Left renal cortex interstitium (tissue), 4 donors: ENCODE results near the gene HEYL. TPM values are rescaled to one million over a fixed set of nuclear protein-coding genes. Genes with fewer than 3 reads are reported as not detected.
A peak's percentile ranks its signal among the peaks of the same experiment; 100 is the strongest.

Source experiments
- DNase-seq, 4 donors: peaks; one replicate each; pipeline ENCODE4 v3.0.0-alpha.2; 2013; ENCODE audit warnings: low read depth in 4 of 4, low spot score in 2 of 4, missing footprints in 1 of 4
- polyA plus RNA-seq, 4 donors: library from polyadenylated mRNA; unstranded; fragments of 120-200 nt; gene quantifications; one replicate each; pipeline ENCODE4 v1.2.1, GENCODE V29; 2013; ENCODE audit not compliant: insufficient read length in 4 of 4

HEYL gene
- polyA plus RNA-seq, 4 donors = 21.6 to 24.5 (median 22.0) TPM

DNA sequence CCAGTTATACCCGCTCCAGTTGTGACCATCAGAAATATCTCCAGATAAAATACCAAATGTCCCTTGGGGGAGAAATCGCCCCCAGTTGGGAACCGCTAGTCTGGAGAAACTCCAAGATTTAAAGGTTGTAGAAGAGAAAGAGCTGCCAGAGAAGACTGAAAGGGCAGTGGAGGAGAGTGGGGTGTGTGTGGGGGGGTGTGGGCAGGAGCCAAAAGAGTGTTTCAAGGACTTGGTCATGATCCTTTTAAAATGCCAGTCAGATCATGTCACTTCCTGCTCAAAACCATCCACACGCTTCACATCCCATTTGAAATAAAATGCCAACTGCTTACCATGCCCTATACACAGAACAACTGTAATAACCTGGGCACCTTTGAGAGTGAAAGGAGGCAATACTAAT lies 3.4 kb upstream of the HEYL start:
- no peak for DNase-seq

DNA sequence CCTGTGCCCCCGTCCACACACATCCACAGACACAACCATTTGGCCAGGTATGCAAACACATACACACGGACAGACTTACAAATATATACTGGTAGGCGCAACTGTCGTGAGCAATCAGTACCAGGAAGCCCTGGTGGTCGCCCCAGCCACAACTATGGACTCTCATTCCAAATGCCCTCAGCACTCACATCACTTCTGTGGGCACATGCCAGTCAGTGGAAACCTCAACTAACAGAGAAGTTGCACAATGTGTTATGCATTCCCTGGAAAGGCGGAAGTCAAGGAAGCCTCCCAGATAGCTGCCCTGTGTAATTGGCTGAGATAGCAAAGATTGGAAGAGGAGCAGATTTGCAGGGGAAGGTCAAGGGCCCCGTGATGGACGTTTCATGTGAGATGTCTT lies 1.4 kb upstream of the HEYL start:
- DNase-seq = no peak

DNA sequence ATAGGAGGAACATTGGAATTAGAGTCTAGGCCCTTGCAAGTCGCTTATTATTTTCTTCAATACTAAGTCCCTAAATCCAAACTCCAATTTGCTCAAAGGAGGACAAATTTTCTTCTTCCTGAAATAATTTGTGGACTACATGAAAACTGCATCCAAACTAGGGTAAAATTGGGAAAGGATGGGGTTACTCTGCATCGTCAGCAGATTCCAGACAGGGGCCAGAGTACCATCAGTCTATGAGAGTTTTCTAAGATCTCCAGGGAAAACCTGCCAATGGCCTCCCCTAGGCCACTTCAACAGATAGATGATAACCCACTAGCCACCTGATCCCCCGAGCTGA lies 508 bp downstream of the HEYL start:
- no peak for DNase-seq

DNA sequence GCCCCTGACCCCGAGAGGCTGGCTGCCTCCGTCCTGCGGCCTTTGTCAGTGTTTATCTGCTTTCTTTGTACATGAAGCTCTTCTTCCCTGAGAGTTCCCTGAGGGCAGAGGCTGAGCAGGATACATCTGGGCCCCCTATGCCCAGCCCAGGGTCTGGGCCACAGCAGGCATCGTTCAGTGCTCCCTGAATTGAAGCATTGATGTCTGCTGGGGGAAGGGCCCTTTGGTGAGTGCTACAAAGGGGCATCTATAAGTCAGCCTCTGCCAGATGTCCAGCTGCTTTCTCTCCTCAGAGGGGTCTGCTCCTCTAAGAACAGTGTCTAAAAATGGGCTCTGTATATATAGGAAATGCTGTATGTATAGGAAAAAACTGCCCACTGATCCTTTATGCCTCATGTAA lies 2.1 kb downstream of the HEYL start:
- no peak for DNase-seq

DNA sequence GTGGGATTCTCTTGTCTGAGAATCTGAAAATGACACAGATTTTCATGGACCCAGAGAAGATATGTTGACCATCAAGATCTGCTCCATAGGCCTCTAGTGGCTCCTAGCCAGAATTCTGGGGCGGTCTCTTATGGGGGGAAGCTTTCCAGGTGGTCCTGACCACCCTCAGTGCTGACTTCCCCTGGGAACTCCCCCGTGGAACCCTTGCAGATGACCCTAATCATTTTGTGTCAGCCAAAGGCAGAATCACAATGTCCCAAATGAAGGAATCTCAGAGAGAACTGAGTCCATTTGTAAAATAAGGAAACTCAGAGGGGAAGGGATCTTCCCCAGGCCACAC lies 3.6 kb downstream of the HEYL start:
- no peak for DNase-seq

DNA sequence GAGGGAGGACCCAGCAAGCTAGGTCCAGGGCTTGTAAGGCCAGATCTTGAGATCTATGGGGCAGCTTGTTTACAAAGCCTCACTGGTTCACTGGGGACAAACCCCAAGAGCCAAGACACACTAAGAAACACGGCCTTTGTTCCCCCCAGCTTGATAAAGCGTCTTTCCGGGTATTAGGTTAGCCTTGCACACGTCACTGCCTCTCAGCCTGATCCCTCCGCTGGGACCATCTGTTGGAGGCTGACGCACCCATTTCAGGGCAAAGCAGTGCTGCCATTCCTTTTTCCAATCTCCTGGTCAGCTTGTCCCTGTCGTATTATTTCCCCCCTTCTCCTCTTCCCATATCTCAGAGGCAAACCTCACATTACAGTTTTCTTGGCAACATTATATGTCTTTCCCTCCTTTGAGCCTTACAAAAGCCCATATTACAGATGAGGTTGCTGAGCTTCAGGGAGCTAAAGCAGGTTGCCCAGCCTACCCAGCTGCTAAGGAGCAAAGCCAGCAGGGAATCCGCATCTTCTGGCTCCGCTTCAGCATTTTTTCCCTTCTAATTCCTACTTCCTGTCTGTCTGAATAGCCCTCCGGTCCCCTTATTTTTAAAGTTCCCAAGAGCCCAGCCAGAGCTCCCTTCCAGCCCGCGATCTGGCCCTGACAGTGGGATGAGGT lies 4.1 kb downstream of the HEYL start:
- no peak for DNase-seq

DNA sequence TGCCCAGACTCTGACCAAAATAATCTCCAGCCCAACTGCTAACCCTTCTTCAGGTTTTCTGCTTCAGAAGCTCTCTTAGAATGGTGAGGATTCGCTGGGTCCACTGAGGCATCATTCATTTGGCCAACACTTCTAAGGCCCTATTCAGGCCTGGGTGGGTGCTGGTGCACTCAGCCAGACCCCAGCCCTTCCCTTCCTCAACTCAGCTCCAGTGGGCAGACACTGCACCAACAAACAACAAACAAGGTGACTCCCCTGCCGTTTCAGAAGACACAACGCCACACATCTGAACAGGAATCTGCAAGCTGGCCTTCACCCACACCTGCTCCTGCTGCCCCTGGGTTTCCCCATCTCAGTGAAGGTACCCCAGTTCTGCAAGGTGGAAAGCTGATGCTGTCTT lies 6.0 kb downstream of the HEYL start:
- DNase-seq = no peak

DNA sequence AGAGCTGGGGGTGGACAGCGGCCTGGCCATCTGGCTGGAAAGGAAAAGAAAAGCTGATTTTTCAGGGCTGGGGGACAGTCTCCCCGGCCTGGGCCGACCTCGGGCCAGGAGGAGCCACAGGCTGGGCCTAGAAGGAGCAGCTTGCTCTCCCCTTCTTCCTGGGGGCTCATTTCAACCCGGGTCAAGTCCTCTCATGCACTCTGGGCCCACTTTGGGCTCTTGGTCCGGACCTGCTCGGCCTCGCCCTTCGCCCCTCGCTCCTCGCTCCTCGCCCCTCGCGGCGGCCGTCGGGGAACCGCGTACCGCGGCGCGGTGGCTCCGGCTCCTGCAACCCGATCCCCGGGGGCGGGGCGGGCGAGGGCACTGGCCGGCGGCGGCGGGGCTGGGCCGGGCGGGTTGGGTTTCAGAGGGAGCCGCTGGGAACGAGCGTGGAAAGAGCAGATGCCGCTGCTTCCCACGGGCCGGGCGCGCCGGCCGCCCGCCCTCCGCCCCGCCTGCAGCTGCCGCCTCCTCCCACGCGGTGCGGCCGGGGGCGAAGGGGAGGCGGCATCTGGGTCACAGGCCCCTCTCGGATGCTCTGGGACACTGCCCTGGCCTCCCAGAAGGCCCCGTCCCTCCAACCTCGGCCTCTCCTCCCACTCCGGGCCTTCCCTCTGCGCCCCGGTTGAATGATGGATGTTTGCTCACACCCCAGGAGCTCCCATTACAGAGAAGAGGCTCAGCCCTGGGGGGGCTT lies 6.6 kb downstream of the HEYL start:
- DNase-seq = peak in 1 of 4 donors; percentile 62

DNA sequence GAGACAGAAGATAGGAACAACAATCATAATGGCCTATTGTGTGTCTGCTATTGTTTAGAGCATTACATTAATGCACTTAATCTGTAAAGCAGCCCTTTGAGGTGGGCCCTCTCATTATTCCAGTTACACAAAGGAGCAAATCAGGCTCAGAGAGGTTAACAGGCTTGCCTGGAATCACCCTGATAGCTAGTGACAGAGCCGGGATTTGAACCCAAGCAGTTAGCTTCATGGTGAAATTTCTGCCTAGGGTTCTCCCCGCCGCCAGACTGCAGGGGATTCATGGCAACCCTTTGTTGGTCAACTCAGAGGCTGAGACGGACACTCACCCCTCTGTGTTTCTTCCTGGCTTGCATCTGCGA lies 7.1 kb downstream of the HEYL start:
- DNase-seq = no peak

DNA sequence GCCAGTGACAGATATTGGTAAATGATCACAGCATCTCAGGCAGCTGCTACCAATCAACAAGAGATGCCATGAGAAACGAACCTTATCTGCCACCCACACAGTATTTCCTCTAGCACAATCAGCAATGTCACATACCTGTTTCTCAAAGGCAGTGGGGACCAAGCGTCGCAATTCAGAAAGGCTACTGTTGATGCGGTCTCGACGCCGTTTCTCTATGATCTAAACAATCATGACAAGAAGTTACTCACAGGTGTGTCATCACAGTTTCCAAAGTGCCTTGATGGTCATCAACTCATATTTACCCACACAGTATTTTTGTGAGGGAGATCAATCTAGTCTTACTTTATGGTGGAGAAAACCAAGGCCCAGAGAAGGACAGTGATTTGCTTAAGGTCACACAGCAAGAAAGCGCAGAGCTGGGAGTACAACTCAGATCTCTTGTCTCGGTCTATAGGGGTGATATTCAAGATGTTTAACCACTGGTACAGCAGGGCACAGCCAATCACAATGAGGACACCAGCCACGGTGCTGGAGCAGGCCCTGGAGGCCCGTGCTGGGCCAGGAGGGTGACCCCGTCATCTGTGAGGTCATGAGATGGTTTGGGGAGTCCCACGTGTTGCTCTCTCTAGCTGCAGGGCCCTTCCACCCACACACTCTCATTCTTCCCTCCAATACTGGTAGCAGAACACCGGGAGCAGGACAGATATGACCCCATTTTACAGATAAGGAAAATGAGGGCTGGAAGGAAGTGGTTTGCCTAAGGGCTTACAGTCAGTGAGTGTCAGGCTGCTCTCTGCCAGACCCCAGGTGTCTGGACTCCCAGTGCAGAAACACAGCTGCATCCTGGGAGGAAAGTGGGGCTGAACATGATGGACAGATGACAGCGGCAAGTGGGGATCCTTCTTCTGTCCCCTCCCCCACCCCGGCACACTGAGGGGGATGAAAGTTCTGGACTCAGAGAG lies 7.8 kb downstream of the HEYL start:
- DNase-seq = no peak

DNA sequence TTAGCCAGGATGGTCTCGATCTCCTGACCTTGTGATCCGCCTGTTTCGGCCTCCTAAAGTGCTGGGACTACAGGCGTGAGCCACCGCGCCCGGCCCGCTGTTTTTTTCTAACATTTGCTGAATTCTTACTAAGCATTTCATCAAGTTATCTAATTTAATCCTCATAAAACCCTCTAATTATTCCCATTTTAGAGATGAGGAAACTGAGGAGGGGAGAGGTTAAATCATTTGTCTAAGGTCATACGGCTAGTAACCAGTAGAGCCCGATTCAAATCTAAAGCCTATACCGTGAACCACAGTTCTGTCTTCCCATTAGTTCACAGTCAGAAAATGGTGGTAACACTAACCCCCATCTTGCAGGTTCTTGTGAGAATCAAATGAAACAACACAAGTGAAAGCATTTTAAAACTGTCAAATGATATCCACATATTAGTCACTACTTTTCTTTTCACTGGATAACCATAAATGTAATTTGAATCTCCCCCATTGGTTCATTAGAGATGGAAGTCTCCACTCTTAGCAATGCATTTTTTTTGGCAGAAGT lies 10.6 kb downstream of the HEYL start:
- DNase-seq = no peak

DNA sequence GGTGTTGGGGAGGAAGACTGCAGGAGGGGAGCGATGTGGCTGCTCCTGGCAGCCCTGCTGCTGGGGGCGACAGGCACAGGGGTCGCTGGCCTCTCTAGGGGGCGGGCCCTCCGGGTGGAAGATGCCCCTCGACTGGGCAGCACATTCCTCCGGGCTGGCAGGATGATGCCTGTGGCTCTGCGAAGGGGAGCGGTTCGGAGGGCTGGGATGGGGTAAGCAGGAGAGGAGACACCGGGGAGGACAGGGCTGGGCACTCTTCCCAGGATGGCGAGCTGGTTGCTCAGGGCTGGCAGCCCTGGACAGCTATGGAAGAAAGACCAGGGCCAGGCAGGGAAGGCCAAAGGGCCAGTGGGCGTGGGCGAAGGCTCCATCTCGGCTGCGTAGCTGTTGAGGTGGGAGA lies 12.8 kb downstream of the HEYL start:
- DNase-seq = no peak

DNA sequence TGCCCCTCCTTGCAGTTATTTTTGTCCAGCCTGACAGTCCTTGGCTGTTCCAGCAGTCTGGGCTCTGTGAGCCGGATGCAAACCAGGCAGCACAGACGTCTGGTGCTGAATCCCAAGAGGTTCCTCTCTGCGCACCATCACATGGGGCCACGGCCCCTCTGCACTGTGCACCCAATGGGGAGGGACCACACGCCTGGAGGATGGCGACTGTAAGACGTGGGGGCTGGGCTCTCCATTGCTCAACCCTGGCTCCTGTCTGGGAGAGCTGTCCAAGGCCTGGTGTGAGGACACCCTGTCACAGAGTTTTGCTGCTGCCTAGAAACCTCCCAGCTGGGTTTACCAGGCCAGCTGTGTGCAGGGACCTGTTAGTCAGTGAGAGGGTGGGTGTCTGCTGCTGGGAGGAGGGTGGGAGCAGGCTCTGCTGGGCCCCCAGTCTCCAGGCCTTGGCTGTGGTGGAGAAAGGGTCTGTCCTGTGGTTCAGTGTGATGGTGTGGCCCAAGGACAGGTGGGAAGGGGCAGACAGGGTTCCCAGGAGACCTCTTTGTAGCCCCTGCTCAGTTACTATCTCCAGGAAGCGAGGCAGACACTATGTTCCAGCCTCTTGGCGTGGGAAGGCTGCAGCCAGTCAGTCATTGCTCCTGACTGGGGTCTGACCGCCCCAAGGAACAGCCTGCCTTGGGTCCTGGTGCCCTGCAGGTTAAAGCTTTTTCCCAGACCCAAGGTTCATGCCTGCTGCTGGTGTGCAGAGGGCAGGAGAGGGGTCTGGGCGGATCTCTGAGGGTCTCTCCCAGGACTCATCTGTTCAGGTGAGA lies 13.8 kb downstream of the HEYL start:
- DNase-seq = peak in 2 of 4 donors; percentile 42 to 54

DNA sequence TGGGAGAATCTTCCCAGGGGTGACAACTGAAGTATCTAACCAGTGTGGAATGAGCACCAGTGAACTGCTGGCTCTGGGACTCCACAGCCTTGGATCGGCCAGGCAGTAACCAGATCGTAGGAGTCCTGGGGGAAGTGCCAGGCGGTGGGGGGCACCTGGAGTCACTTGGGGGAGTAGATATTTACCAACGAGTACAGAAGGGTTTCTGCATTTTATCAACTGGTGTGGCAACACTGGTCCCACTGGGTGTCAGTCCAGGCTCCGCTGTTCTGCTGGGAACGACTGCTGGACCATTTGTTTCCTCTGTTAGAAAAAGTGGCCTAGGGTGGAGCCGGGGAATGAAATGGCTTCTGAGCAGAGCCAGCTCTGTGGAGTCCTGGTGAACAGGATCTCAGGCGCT lies 14.4 kb downstream of the HEYL start:
- DNase-seq = no peak

DNA sequence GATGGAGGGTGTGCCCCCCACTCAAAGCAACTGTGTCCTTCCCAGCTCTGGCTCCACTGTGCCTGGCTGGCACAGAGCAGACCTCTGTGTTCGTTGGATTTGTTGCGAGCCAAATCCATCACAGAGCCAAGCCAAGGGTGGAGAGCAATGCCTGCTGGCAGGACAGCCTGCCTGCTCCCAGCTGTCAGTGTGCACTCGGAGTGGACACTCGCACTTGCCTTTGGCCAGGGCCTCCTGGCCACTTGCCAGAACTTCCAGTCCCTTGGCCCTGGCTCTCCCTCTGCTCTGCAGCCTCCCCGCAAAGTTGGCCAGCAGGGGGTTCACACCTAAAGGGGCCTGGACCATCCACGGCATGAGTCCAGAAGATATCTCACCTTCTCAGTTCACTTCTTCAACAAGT lies 16.4 kb downstream of the HEYL start:
- DNase-seq = no peak

DNA sequence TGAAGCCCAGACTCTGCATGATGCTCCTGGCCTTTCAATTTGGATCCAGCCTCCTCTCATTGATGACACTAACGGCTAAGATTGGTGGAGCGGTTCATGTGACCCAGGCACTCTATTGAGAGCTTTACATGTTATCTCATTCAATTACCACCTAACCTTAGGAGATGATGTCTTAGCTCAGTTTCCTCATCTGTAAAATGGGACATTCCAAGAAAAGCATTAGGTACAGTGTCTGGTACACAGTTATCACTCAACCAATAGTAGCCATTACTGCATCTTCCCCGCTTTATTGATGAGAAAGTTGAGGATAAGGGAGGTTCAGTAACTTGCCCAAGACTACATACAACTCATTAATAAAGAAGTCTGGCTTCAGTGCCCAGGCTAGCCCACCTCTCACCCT lies 17.0 kb downstream of the HEYL start:
- DNase-seq = no peak

DNA sequence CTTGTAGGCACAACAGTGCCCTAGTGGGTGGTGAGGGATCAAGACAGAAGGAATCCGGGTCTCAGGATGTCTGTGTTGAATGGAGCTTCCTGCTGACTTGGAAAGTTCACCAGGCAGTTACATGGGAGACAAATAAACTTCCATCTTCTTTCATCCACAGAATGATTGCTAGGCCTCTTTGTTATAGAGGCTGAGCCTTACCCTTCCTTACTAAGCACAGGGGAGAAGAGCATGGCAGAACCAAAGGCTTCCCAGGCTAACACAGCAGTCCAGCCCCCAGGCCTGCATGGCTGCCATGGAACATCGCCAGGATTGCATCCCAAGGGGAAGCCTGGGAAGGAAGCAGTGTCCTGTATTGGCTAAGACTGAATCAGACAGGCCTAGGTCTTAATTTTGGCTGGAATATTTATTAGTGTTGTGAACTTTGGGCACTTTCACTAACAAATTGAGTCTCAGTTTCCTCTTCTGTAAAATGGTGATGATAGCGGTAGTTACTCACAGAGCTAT lies 18.7 kb downstream of the HEYL start:
- DNase-seq = no peak

DNA sequence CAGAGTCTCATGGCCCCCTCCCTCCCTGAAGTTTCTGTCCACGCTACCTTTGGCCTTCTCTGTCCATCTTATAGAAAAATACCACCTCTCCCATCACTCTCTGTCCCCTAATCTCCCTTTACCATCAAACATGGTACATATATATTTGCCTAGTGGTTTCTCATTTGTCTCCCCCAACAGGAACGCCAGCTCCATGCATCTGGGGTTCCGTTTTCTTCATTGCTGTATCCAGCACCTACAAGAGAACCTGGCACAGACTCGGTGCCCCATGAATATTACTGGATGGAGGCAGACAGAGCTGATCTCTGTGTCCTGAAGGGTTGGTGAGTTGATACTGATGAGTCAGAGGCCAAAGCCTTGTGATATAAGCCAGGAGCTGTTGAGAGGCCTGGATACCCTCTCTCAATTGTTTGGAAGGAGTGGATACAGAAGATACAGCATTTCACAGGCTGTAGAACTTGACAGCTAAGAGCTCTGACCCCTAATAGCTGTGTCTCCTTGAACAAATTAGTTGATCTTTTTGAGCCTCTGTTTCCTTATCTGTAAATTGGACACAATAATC lies 21.9 kb downstream of the HEYL start:
- DNase-seq = no peak

DNA sequence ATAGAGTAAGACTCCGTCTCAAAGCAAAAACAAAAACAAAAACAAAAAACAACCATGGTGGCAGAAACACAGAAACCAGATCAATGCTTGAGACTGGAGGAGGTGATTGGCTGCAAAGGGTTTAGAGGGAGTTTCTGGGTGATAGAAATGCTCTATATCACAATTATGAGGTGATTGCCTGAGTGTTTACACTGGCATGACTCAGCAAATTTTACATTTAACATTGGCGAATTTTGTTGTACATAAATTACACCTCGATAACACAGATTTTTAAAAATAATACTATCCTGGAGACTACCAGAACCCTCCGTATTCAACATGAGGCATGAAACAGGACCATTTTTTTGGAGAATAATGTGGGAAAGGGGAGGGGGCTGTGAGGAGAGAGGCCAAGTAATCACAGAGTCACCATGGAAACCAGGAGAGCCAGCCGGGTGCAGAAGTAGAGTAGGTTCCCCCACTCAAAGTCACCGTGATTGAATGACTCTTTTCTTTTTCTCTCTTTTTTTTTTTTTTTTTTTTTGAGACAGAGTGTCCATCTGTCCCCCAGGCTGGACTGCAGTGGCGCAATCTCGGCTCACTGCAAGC lies 24.3 kb downstream of the HEYL start:
- DNase-seq = no peak

DNA sequence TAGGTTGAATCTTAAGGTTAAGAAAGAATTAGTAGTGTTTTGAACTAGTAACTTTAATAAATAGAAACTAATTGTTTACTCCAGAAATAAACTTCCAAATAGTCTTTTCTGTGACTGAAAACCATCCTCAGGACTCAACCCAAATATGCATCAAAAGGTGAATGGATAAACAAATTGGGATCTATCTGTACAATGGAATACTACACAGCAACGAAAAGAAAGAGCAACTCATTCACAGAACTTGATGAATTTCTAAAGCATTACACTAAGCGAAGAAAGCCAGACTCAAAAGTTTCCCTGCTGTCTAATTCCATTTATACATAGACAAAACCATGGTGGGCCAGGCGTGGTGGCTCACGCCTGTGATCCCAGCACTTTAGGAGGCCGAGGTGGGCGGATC lies 25.0 kb downstream of the HEYL start:
- DNase-seq = no peak
